Measurements from ENCODE around the gene NHLRC1. TPM values are rescaled to one million over a fixed set of nuclear protein-coding genes. Genes with fewer than 3 reads are reported as not detected.

Gene NHLRC1
- total RNA-seq, 4 donors from 2014 or later: 2.0 to 5.0 (median 4.3) TPM

DNA sequence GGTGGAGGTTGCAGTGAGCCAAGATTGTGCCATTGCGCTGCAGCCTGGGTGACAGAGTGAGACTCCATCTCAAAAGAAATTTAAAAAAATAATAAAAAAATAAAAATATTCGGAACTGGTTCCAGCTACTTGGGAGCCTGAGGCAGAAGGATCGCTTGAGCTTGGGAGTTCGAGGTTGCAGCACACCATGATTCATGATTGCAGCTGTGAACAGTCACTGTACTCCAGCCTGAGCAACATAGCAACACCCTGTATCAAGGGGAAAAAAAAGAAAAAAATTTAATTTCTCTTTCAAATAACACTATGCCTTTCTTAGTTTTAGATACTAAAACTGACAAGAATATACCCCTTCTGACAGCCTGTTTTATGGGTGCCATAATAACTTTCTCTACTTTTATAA is 43.3 kb upstream of the NHLRC1 start:
- 94 to 96% methylated on average over 4 of the region's 4 CpGs for WGBS, 2 donors
- Histone ChIP-seq H3K27me3 (no peaks in the 10 kb centered on the region), H3K27ac (no peak overlapping the region), H3K36me3 (peaks cover 0 to 98% (median 2%) of the 10 kb centered on the region in 3 donors), H3K9me3 (peaks cover 0 to 11% (median 0%) of the 10 kb centered on the region in 4 donors), H3K4me3 (no peak overlapping the region), H3K4me1 (no peaks in the 10 kb centered on the region)
- TF ChIP-seq EP300 (IDR thresholded peaks at IDR 0.05) (no peak), POLR2A (IDR thresholded peaks at IDR 0.05) (no peak)
- TF ChIP-seq, protein P1, sequence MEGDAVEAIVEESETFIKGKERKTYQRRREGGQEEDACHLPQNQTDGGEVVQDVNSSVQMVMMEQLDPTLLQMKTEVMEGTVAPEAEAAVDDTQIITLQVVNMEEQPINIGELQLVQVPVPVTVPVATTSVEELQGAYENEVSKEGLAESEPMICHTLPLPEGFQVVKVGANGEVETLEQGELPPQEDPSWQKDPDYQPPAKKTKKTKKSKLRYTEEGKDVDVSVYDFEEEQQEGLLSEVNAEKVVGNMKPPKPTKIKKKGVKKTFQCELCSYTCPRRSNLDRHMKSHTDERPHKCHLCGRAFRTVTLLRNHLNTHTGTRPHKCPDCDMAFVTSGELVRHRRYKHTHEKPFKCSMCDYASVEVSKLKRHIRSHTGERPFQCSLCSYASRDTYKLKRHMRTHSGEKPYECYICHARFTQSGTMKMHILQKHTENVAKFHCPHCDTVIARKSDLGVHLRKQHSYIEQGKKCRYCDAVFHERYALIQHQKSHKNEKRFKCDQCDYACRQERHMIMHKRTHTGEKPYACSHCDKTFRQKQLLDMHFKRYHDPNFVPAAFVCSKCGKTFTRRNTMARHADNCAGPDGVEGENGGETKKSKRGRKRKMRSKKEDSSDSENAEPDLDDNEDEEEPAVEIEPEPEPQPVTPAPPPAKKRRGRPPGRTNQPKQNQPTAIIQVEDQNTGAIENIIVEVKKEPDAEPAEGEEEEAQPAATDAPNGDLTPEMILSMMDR (IDR thresholded peaks at IDR 0.05): no peak
- DNase-seq (ENCODE audit: low spot score in 2 of 2): no peak

DNA sequence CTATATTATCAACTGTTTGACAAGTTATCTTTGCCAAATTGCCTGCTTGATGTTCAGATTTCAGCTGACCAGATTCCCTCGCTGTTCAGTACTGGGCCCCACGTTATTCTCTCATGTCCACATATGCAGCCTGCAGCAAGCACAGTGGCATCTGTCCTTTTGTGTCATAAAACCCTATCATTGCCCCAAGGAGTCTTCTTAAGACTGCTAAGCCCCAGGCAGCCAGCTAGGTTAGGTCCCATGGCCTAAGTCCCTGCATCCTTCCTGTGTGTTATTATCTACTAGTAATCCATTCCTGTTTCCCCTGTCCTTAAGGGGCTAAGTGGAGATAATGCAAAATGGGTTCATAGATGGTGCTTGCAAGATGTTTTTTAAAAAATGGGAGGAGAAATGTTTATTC is 39.9 kb upstream of the NHLRC1 start:
- H3K9me3 ChIP-seq: no peaks in the 10 kb centered on the region
- TF ChIP-seq POLR2A (IDR thresholded peaks at IDR 0.05): no peak
- TF ChIP-seq, protein P1 (IDR thresholded peaks at IDR 0.05): no peak
- no peak for TF ChIP-seq EP300 (IDR thresholded peaks at IDR 0.05)
- no peak for DNase-seq (ENCODE audit: low spot score in 2 of 2)
- WGBS, 2 donors: 81 to 91% methylated on average over 2 of the region's 2 CpGs
- H3K36me3 ChIP-seq: peaks cover 0 to 79% (median 3%) of the 10 kb centered on the region in 3 donors
- no peak overlapping the region for H3K27ac ChIP-seq
- no peak overlapping the region for H3K4me3 ChIP-seq
- H3K4me1 ChIP-seq: no peaks in the 10 kb centered on the region
- H3K27me3 ChIP-seq: no peaks in the 10 kb centered on the region

DNA sequence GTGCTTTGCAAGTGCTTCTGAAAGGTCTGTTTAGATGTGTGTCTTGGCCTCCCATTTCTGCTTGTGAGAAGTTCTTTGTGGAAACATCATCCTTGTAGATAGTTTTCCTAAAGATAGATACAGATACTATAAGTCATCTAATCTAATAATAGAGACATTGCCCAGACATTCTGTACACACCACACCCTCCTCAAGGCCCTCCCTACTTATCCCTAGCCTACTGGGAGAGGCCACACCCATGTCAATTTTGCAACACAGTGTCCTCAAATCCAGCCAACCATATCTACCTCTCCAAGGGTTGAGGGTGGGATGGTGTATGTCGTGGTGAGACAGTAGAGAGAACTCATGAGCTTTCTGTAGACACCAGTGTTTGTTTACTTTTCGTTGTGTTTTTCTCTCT is 39.0 kb upstream of the NHLRC1 start:
- 85 to 93% methylated on average over 2 of the region's 2 CpGs for WGBS, 2 donors
- Histone ChIP-seq H3K4me1 (peaks cover 0 to 2% (median under 1%) of the 10 kb centered on the region in 4 donors), H3K9me3 (no peaks in the 10 kb centered on the region), H3K27me3 (no peaks in the 10 kb centered on the region), H3K4me3 (no peak overlapping the region), H3K27ac (no peak overlapping the region), H3K36me3 (peaks cover 0 to 70% (median 3%) of the 10 kb centered on the region in 3 donors)
- TF ChIP-seq EP300 (IDR thresholded peaks at IDR 0.05) (no peak), POLR2A (IDR thresholded peaks at IDR 0.05) (no peak)
- TF ChIP-seq, protein P1 (IDR thresholded peaks at IDR 0.05): no peak
- no peak for DNase-seq (ENCODE audit: low spot score in 2 of 2)

DNA sequence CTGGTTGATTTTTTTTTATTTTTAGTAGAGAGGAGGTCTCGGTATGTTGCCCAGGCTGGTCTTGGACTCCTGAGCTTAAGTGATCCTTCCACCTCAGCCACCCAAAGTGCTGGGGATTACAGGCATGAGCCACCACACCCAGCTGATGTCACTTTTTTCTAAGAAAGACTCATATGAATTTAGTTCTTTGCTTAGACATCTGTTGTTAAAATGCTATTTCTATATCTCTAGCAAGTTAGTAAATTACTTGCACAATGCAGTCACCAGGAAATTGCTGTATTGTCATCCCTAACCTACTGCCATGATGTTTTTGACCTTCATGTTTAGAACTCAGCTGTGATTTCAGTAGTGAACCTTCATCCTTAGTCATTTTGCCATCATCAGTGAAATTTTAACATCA is 38.4 kb upstream of the NHLRC1 start:
- Histone ChIP-seq H3K9me3 (no peaks in the 10 kb centered on the region), H3K4me3 (no peak overlapping the region), H3K27ac (no peak overlapping the region), H3K27me3 (no peaks in the 10 kb centered on the region), H3K4me1 (peaks cover 0 to 7% (median 4%) of the 10 kb centered on the region in 4 donors), H3K36me3 (peaks cover 0 to 64% (median 3%) of the 10 kb centered on the region in 3 donors)
- WGBS, 2 donors: 88 to 100% methylated on average over 1 of the region's 1 CpG
- TF ChIP-seq POLR2A (IDR thresholded peaks at IDR 0.05) (no peak), EP300 (IDR thresholded peaks at IDR 0.05) (no peak)
- TF ChIP-seq, protein P1 (IDR thresholded peaks at IDR 0.05): no peak
- DNase-seq (ENCODE audit: low spot score in 2 of 2): no peak

DNA sequence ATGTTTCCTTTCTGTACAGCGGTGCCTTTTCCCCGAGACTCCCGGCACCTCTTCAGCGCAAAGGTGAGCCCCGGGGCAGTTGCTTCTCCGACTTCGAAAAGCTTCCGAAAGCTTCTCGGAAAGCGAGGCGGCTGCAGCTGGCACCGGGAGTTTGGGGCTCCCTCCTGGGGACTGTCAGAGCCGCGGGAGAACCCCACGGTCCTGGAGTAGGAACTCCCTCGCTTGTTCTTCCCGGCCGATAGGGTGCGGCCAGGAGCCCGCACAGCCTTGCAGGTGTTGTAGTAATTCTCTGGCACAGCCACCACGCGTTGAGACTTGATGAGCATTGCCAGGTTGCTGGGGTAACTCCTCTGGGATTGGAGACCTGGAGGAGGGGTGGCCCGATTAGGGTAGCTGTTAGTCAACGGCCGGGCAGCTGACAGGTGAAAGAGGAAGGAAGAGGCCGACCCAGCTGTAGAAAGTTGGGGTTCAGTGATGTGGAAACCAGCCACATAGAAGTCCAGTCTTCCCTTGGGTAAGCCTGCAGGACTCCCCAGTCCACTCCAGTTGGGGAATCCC is 33.5 kb upstream of the NHLRC1 start:
- DNase-seq (ENCODE audit: low spot score in 2 of 2): peak in 1 of 2 donors; percentile 24
- peak overlapping the region in 3 of 4 donors; percentile 81 to 92 (median 83) for H3K27ac ChIP-seq
- TF ChIP-seq, protein P1 (IDR thresholded peaks at IDR 0.05): no peak
- TF ChIP-seq POLR2A (IDR thresholded peaks at IDR 0.05) (no peak), EP300 (IDR thresholded peaks at IDR 0.05) (no peak)
- peaks cover 0 to 16% (median 3%) of the 10 kb centered on the region in 3 donors for H3K36me3 ChIP-seq
- H3K27me3 ChIP-seq: no peaks in the 10 kb centered on the region
- peak overlapping the region; percentile 56 to 92 (median 72) for H3K4me3 ChIP-seq
- no peaks in the 10 kb centered on the region for H3K9me3 ChIP-seq
- WGBS, 2 donors: 3 to 6% methylated on average over 22 to 25 of the region's 26 CpGs
- peaks cover 0 to 30% (median 6%) of the 10 kb centered on the region in 4 donors for H3K4me1 ChIP-seq
